ENCODE data around the gene MTFR1L. TPM values are rescaled to one million over a fixed set of nuclear protein-coding genes. Genes with fewer than 3 reads are reported as not detected.

The MTFR1L gene
- total RNA-seq, 2 experiments from 2014 or later: 25.5 to 28.0 TPM

- no peaks in the 10 kb centered on the region for H3K9me3 Mint-ChIP-seq
- no peak overlapping the region for H3K27ac Mint-ChIP-seq
- intact Hi-C loops (cut with DNase I, micrococcal nuclease): loop anchor here in 1 of 2 experiments (5.0 to 10.0 kb wide), 2 partner anchors 35 to 1212 kb away; partner anchors contain the start of gene SRRM1
- ChIA-PET POLR2A (interaction anchor here (0.6 to 1.3 kb wide), 3 partner anchors 18 to 190 kb away, joined by 3 to 4 read pairs (median 4); partner anchors contain the start of gene MTFR1L), CTCF (no interaction called here)
- peaks cover 20% of the 10 kb centered on the region for H3K4me1 Mint-ChIP-seq (ENCODE audit: low read depth)
- Histone ChIP-seq H3K4me3 (ENCODE audit: low read length) (no peak overlapping the region), H3K27ac (ENCODE audit: low read depth in 1 of 2, low read length in 2 of 2) (no peak overlapping the region), H3K4me1 (ENCODE audit: insufficient read depth, low read length) (peaks cover 22% of the 10 kb centered on the region), H3K9me3 (ENCODE audit: control insufficient read depth in 1 of 2, insufficient read depth in 1 of 2, low read length in 2 of 2) (no peaks in the 10 kb centered on the region), H3K36me3 (ENCODE audit: insufficient read depth, low read length) (no peaks in the 10 kb centered on the region), H3K27me3 (ENCODE audit: control insufficient read depth in 1 of 2, insufficient read depth in 2 of 2, low read length in 2 of 2) (no peaks in the 10 kb centered on the region)
- H3K27me3 Mint-ChIP-seq: no peaks in the 10 kb centered on the region
- no peak overlapping the region for H3K4me3 Mint-ChIP-seq
- H3K36me3 Mint-ChIP-seq (ENCODE audit: low read depth): no peaks in the 10 kb centered on the region
- DNase-seq (no peak), ATAC-seq (ENCODE audit: poor library complexity) (no peak)
- TF ChIP-seq CTCF (IDR thresholded peaks at IDR 0.05): no peak
Observed at GRCh38 chr1:25856856-25857255, 37.1 kb downstream of the MTFR1L start.

- CTCF ChIA-PET: no interaction called here
- Histone ChIP-seq H3K27ac (ENCODE audit: low read depth in 1 of 2, low read length in 2 of 2) (no peak overlapping the region), H3K36me3 (ENCODE audit: insufficient read depth, low read length) (no peaks in the 10 kb centered on the region), H3K4me3 (ENCODE audit: low read length) (peak overlapping the region; percentile 72), H3K27me3 (ENCODE audit: control insufficient read depth in 1 of 2, insufficient read depth in 2 of 2, low read length in 2 of 2) (no peaks in the 10 kb centered on the region), H3K4me1 (ENCODE audit: insufficient read depth, low read length) (peaks cover 22% of the 10 kb centered on the region), H3K9me3 (ENCODE audit: control insufficient read depth in 1 of 2, insufficient read depth in 1 of 2, low read length in 2 of 2) (no peaks in the 10 kb centered on the region)
- peak overlapping the region; percentile 86 for H3K4me3 Mint-ChIP-seq
- H3K27me3 Mint-ChIP-seq: no peaks in the 10 kb centered on the region
- POLR2A ChIA-PET: interaction anchor here (0.6 kb wide), 1 partner anchor 39 kb away, joined by 3 read pairs; the partner anchor contains the start of gene MTFR1L
- H3K27ac Mint-ChIP-seq: peak overlapping the region; percentile 15
- DNase-seq: no peak
- no peaks in the 10 kb centered on the region for H3K36me3 Mint-ChIP-seq (ENCODE audit: low read depth)
- ATAC-seq (ENCODE audit: poor library complexity): no peak
- no peaks in the 10 kb centered on the region for H3K9me3 Mint-ChIP-seq
- intact Hi-C loops (cut with DNase I, micrococcal nuclease): loop anchor here in 1 of 2 experiments (2.0 to 10.0 kb wide), 4 partner anchors 34 to 1214 kb away; partner anchors contain the start of gene SRRM1
- TF ChIP-seq CTCF (IDR thresholded peaks at IDR 0.05): no peak
- peaks cover 20% of the 10 kb centered on the region for H3K4me1 Mint-ChIP-seq (ENCODE audit: low read depth)
Observed at GRCh38 chr1:25858494-25858893, 38.7 kb downstream of the MTFR1L start.

GRCh38 chr1:25858906-25859789, 39.4 kb downstream of the MTFR1L start, which contains the start of gene AUNIP:
AUNIP (minus strand) TSS chr1:25859457; CDS start chr1:25859357, 100 bp downstream.
- H3K9me3 Mint-ChIP-seq: no peaks in the 10 kb centered on the region
- POLR2A ChIA-PET: interaction anchor here (0.6 to 1.7 kb wide), 4 partner anchors 14 to 40 kb away, joined by 3 to 11 read pairs (median 6); partner anchors contain the start of genes MTFR1L and PAQR7
- H3K27me3 ChIP-seq (ENCODE audit: control insufficient read depth in 1 of 2, insufficient read depth in 2 of 2, low read length in 2 of 2): no peaks in the 10 kb centered on the region
- H3K4me1 ChIP-seq (ENCODE audit: insufficient read depth, low read length): peaks cover 22% of the 10 kb centered on the region
- DNase-seq: peak; percentile 78 to 97 (median 87)
- no peaks in the 10 kb centered on the region for H3K9me3 ChIP-seq (ENCODE audit: control insufficient read depth in 1 of 2, insufficient read depth in 1 of 2, low read length in 2 of 2)
- TF ChIP-seq CTCF (IDR thresholded peaks at IDR 0.05): no peak
- ATAC-seq (ENCODE audit: poor library complexity): peak; percentile 99
- H3K27ac ChIP-seq (ENCODE audit: low read depth in 1 of 2, low read length in 2 of 2): peak within 1 kb of the TSS; percentile 31 to 58
- CTCF ChIA-PET: interaction anchor here (1.5 kb wide), 1 partner anchor 36 kb away, joined by 3 read pairs; no protein-coding TSS in a partner anchor
- no peaks in the 10 kb centered on the region for H3K36me3 ChIP-seq (ENCODE audit: insufficient read depth, low read length)
- H3K4me3 Mint-ChIP-seq: peak within 1 kb of the TSS; percentile 86
- H3K27me3 Mint-ChIP-seq: no peaks in the 10 kb centered on the region
- peak within 1 kb of the TSS; percentile 87 for H3K27ac Mint-ChIP-seq
- intact Hi-C loops (cut with DNase I, micrococcal nuclease): loop anchor here in 1 of 2 experiments (2.0 to 10.0 kb wide), 4 partner anchors 33 to 1214 kb away; partner anchors contain the start of gene SRRM1
- H3K4me1 Mint-ChIP-seq (ENCODE audit: low read depth): peaks cover 20% of the 10 kb centered on the region
- H3K36me3 Mint-ChIP-seq (ENCODE audit: low read depth): no peaks in the 10 kb centered on the region
- H3K4me3 ChIP-seq (ENCODE audit: low read length): peak within 1 kb of the TSS; percentile 72

Data from CD4-positive, alpha-beta T cell (primary cell).